GM12873 (cell line): ENCODE measurements around the gene TBC1D8B.

Experiments used
- TF ChIP-seq, protein P1 (sequence below): IDR thresholded peaks from 2 replicates; pipeline ENCODE4 v1.5.1; 2012; ENCODE audit warnings: low read depth, mild to moderate bottlenecking, moderate library complexity, low read length, control low read depth; ENCODE audit not compliant: insufficient read depth; ENCODE audit errors: missing control alignments

The TBC1D8B gene

DNA sequence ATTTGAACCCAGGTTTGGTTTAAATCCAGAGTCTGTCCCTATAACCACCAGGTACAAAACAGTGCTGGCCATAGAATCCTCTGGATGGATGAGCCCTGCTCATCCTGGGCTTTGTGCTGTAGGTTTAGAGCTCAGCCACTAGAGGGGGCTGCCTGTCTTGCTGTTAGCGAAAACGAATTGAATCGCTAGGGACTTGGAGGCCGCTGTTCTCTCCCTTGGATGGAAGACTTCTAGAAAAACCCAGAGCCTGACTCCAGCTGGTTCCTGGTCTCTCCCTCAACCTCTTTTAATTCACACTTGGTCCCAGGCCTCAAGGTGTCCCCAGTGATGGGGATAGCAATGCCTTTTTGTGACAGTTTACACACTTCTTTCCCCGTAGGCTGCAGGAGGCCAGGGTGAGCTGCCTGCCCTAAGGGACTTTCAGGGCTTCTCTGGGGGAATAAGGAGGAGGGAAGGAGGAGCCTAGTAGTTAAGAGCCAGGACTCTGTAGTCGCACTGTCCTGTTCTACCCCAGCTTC lies 92.0 kb downstream of the TBC1D8B start:
- TF ChIP-seq, protein P1, sequence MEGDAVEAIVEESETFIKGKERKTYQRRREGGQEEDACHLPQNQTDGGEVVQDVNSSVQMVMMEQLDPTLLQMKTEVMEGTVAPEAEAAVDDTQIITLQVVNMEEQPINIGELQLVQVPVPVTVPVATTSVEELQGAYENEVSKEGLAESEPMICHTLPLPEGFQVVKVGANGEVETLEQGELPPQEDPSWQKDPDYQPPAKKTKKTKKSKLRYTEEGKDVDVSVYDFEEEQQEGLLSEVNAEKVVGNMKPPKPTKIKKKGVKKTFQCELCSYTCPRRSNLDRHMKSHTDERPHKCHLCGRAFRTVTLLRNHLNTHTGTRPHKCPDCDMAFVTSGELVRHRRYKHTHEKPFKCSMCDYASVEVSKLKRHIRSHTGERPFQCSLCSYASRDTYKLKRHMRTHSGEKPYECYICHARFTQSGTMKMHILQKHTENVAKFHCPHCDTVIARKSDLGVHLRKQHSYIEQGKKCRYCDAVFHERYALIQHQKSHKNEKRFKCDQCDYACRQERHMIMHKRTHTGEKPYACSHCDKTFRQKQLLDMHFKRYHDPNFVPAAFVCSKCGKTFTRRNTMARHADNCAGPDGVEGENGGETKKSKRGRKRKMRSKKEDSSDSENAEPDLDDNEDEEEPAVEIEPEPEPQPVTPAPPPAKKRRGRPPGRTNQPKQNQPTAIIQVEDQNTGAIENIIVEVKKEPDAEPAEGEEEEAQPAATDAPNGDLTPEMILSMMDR = peak; percentile 97

DNA sequence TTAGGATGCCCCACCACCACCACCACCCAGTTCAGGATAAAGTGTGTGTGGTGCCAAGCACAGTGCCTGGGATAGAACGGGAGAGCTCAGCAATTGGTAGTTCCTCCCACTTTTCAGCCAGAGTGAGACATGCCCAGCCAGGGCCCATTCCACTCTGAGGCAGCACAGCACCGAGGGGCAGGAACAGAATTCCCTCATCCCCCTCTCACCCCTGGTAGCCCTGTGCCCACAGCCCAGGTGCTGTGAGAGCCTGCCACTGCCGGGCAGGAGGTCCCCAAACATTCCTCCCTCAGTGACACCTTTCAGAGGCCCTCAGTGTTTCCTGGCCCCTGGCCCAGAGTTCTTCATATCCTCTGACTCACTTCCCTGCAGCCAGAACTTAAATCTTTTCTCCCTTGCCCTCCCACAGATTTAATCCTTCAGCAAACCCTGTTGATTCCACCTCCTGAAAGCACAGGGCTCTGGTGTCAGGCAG lies 92.5 kb downstream of the TBC1D8B start:
- TF ChIP-seq, protein P1 = no peak

DNA sequence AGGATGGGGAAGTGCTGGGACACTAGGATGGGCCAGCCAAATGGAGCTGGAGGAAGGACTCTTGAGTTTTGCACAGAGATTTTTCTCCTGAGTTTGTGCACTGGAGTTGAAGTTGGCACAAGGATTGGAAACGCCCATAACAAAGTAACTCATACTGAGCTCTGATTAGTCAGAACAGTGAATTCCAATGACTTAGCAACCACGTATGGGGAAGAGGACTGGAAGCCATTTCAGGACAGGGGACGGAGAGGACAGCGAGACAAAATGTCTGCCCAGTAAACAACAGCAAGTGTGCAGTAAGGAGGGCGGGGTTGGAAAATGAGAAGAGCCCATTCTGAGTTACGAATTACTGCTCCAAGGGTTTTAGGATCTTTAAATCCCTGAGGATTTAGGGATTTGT lies 94.8 kb downstream of the TBC1D8B start:
- TF ChIP-seq, protein P1 = no peak

DNA sequence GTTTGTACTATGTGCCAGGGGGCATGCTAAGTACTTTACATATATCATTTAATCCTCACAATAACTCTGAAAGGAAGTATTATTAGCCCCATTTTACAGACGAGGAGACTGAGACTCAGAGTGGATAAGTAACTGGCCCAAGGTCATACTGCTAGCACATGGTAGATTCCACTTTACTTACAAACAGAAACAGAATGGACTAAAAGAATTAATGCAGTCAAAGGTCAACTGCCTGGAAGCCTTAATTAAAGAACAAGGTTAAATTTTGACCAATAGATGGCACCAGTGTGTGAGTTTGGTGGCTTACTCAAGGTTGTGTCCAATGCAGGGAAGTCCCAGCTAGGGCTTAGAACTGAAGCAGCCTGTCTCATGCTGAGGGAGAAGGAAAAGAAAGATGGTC lies 96.0 kb downstream of the TBC1D8B start:
- TF ChIP-seq, protein P1 = peak; percentile 60

DNA sequence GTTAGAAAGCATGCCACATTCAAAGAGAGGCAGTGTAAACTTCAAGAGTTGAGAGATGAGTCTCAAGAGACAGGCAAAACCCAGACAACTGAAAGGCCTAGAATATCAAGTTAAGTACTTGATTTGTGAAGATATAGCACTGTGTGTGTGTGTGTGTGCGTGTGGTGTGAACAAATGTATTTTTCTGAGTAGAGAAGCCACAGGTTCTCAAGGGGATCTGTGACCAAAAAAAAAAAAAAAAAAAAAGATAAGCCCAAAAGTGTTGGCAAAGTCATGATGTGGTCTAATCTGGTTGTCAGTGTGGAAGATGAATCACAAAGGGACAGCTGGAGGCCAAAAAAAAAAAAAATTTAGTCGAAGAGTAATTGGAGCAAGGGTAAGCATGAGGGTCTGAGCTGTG lies 96.8 kb downstream of the TBC1D8B start:
- TF ChIP-seq, protein P1 = no peak

DNA sequence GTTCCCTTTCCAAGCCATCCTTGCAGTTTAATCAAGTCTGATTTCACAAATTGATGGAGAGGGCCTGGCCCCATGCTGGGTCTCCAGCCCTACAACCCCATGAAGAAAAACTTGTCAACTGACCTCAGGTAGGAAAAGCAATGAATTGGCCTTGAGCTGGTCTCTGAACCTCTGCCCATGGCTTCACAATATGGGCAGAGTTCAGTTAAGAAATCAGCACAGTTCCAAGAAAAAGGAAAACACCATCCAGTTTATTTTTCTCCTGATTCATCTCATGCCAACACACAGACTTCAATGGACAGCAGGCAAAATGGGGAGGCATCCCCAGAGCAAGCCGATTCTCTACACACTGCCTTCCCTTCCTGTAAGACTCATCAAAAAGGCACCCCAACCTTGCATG lies 97.4 kb downstream of the TBC1D8B start:
- TF ChIP-seq, protein P1 = no peak

DNA sequence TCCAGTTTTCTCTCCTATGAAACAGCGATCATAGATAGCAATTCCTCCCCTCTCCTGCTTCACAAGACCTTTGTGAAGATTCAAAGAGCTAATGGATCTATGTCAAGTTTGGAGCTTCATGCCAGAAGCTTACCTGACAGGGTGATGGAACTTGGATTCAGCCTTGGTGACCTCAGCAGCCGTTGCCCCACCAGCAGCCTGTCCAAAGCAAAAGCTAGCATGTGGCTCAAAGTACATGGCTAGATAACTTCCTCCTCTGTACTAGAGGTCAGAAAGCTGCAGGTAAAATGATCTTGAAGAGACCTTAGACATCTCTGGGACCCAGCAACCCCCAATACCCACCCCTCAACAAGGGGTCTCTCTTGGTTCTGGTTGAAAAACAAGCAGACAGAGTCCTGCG lies 98.9 kb downstream of the TBC1D8B start:
- TF ChIP-seq, protein P1 = no peak
